Prostate gland (tissue), 2 donors: Measurements from ENCODE around the gene PTTG1IP2.

Experiments used
- POLR2A ChIP-seq: fragments of 450-650 bp; IDR thresholded peaks from one replicate; pipeline ENCODE4 v1.6.1; 2016; ENCODE audit warnings: antibody characterized with exemption, mild to moderate bottlenecking
- POLR2AphosphoS5 ChIP-seq: sonication (generic); formaldehyde crosslinking; IDR thresholded peaks from one replicate; pipeline ENCODE4 v1.6.1; 2017; ENCODE audit warnings: antibody characterized with exemption
- TF ChIP-seq, protein P1 (sequence below), 4 experiments: fragments of 200-600 bp in 2 of 4; fragments of 450-650 bp in 2 of 4; sonication (generic) in 2 of 4; IDR thresholded peaks; 1 replicate in 3 of 4; 2 replicates in 1 of 4; pipeline ENCODE4 v1.5.1; 2016 to 2019; ENCODE audit warnings: antibody characterized with exemption in 4 of 4, mild to moderate bottlenecking in 2 of 4, moderate library complexity in 2 of 4

DNA sequence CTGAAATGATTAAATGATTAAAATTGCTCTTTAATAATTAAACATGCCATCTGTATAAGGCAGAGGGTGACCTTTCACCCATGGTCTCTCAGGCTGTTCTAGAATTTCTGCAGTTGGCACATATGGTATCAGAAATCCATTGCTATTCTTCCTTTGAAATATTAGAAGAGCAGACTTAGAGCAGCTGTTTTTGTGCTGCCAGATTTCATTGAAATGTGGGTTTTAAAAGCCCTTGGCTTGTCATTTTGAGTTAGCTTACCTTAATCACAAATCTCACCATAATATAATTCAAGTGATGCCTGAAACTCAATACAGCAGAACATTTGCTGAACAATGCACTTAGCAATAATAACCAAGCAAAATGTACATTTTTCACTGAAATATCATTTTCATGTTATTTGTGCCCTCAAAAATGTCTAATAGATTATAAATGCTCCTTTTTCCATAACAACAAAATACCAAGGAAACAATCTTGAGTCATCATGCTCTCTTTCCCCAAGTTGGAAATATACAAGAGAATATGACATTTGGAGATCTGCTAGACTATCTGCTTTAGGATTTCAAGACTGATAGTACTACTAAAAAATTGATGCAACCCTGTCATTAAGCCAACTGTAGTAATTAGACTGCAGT, 16.1 kb upstream of the PTTG1IP2 start:
- no peak for TF ChIP-seq POLR2A
- TF ChIP-seq, protein P1, sequence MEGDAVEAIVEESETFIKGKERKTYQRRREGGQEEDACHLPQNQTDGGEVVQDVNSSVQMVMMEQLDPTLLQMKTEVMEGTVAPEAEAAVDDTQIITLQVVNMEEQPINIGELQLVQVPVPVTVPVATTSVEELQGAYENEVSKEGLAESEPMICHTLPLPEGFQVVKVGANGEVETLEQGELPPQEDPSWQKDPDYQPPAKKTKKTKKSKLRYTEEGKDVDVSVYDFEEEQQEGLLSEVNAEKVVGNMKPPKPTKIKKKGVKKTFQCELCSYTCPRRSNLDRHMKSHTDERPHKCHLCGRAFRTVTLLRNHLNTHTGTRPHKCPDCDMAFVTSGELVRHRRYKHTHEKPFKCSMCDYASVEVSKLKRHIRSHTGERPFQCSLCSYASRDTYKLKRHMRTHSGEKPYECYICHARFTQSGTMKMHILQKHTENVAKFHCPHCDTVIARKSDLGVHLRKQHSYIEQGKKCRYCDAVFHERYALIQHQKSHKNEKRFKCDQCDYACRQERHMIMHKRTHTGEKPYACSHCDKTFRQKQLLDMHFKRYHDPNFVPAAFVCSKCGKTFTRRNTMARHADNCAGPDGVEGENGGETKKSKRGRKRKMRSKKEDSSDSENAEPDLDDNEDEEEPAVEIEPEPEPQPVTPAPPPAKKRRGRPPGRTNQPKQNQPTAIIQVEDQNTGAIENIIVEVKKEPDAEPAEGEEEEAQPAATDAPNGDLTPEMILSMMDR (IDR thresholded peaks at IDR 0.05): no peak
- no peak for TF ChIP-seq POLR2AphosphoS5
